SKM-1 treated with dmso at 0.1 percent for 144 hours (cell line): ENCODE measurements around the gene ERFE.

Experiments
- DNase-seq: peaks from one replicate; lab custom pipeline; 2025; ENCODE audit not compliant: unreplicated experiment; lab: John Stamatoyannopoulos, UW

Gene ERFE

GRCh38 chr2:238126338-238126737 is 32.4 kb upstream of the ERFE start:
- DNase-seq: no peak

- DNase-seq: no peak
These were observed 32.0 kb upstream of the ERFE start for GRCh38 chr2:238126775-238127164.

- no peak for DNase-seq
These were observed 31.4 kb upstream of the ERFE start for GRCh38 chr2:238127165-238128060.

- DNase-seq: no peak
These were observed 30.7 kb upstream of the ERFE start for GRCh38 chr2:238128061-238128440.

- DNase-seq: no peak
These were observed 30.2 kb upstream of the ERFE start for GRCh38 chr2:238128534-238129001.

GRCh38 chr2:238129166-238130010 is 29.4 kb upstream of the ERFE start:
- DNase-seq: no peak

- no peak for DNase-seq
These were observed 28.6 kb upstream of the ERFE start for GRCh38 chr2:238130111-238130695.

GRCh38 chr2:238130696-238131628 is 27.8 kb upstream of the ERFE start:
- no peak for DNase-seq

- no peak for DNase-seq
These were observed 26.9 kb upstream of the ERFE start for GRCh38 chr2:238131761-238132462.

GRCh38 chr2:238132463-238133450 is 26.0 kb upstream of the ERFE start:
- no peak for DNase-seq

GRCh38 chr2:238133499-238134392 is 25.0 kb upstream of the ERFE start:
- DNase-seq: no peak

- DNase-seq: no peak
These were observed 24.4 kb upstream of the ERFE start for GRCh38 chr2:238134393-238134785.

GRCh38 chr2:238135601-238136150 is 23.1 kb upstream of the ERFE start:
- DNase-seq: no peak

GRCh38 chr2:238136820-238137537 is 21.8 kb upstream of the ERFE start:
- peak; percentile 50 for DNase-seq

GRCh38 chr2:238137885-238138284 is 20.9 kb upstream of the ERFE start:
- no peak for DNase-seq

GRCh38 chr2:238138331-238139195 is 20.2 kb upstream of the ERFE start, which contains the start of gene KLHL30:
Gene KLHL30 (plus strand): TSS chr2:238138668. CDS start chr2:238140755, 2,087 bp downstream.
- no peak for DNase-seq
